AG10803 (cell line): ENCODE measurements around the gene OR10H1.
A peak's percentile ranks its signal among the peaks of the same experiment; 100 is the strongest.
"Not testable (repeated sequence)": the region's sequence is repeated elsewhere in the genome, so short reads cannot be mapped to it uniquely, and the experiment has no call there.

Source experiments
- DNase-seq: peaks from one replicate; pipeline ENCODE4 v3.0.0; 2010; ENCODE audit warnings: low read depth
- H3K4me3 ChIP-seq: 2 replicates; pipeline ENCODE4 v1.5.1; 2011; ENCODE audit warnings: mild to moderate bottlenecking, low read length, control low read depth
- TF ChIP-seq, protein P1 (sequence below): conservative IDR thresholded peaks from 2 replicates; pipeline ENCODE4 v1.5.1; 2011; ENCODE audit warnings: mild to moderate bottlenecking, low read length, control low read depth, inconsistent platforms

Gene OR10H1

DNA sequence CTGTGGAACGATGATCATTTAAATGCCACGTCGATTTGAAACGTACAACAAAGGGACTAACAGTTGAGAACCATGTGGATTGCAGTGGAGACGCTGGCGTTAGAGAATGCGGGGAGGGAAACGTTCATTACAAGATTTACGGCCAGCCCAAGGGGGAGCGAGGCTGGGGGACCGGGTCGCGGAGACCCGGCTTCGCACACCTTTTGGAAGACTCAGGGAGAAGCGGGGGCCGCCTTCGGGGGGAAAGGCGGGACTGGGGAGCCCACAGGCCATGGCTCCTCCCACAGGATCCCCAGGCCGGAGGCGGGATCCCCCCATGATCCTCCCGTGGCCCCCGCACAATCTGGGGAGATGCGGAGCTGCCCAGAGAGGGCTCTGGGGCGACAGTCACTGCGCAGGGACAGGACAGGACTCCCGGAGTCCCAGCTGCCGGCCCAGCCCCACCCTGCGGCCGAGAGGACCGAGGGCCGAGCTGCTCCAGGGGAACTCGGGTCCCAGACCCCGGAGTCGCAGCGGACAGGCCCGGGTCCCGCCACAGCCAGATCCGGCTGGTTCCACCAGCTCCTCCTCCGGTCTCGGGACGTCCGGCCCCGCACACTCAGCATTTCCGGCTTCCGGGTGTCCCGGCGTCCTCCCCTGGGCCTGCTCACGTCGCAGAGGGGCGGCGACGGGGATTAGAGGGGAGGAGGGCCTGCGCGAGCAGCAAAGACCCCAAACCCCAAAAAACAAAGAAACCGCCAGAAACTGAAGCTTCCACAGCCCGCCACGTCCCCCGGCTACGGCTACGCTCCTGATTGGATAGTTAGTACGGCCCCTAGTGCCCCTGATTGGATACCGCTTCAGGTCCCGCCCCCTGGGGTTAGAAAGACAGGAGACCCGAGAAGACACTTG, 21.1 kb upstream of the OR10H1 start:
- peak overlapping the region; percentile 84 for H3K4me3 ChIP-seq
- DNase-seq = peak; percentile 93
- TF ChIP-seq, protein P1, sequence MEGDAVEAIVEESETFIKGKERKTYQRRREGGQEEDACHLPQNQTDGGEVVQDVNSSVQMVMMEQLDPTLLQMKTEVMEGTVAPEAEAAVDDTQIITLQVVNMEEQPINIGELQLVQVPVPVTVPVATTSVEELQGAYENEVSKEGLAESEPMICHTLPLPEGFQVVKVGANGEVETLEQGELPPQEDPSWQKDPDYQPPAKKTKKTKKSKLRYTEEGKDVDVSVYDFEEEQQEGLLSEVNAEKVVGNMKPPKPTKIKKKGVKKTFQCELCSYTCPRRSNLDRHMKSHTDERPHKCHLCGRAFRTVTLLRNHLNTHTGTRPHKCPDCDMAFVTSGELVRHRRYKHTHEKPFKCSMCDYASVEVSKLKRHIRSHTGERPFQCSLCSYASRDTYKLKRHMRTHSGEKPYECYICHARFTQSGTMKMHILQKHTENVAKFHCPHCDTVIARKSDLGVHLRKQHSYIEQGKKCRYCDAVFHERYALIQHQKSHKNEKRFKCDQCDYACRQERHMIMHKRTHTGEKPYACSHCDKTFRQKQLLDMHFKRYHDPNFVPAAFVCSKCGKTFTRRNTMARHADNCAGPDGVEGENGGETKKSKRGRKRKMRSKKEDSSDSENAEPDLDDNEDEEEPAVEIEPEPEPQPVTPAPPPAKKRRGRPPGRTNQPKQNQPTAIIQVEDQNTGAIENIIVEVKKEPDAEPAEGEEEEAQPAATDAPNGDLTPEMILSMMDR = no peak

- peak overlapping the region; percentile 84 for H3K4me3 ChIP-seq
- DNase-seq = not testable (repeated sequence)
Measured at GRCh38 chr19:15835565-15836329, 20.3 kb upstream of the OR10H1 start.

DNA sequence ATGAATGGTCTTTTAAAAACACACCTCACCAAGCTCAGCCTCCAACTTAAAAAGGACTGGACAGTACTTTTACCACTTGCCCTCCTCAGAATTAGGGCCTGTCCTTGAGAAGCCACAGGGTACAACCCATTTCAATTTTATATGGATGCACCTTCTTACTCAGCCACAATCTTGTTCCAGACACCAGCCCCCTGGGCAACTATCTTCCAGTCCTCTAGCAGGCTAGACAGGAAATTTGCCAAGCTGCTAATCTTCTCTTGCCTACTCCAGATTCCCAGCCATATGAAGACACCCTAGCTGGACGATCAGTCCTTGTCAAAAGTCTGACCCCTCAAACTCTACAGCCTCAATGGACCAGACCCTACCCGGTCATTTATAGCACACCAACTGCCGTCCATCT, 18.8 kb upstream of the OR10H1 start:
- DNase-seq, H3K4me3 ChIP-seq: not testable (repeated sequence)

DNA sequence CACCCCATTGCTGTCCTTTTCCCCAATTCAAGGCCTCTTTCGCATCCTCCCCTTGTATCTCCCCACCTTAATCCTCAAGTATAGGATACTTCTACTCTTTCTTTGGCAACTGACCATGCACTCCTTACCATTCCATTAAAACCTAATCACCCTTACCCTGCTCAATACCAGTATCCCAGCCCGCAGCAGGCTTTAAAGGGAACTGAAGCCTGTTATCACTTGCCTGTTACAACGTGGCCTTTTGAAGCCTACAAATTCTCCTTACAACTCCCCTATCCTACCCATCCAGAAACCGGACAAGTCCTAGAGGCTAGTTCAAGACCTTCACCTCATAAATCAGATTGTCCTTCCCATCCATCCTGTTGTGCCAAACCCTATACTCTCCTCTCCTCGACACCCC, 16.2 kb upstream of the OR10H1 start:
- DNase-seq = no peak
- no peak overlapping the region for H3K4me3 ChIP-seq
- TF ChIP-seq, protein P1 = no peak

DNA sequence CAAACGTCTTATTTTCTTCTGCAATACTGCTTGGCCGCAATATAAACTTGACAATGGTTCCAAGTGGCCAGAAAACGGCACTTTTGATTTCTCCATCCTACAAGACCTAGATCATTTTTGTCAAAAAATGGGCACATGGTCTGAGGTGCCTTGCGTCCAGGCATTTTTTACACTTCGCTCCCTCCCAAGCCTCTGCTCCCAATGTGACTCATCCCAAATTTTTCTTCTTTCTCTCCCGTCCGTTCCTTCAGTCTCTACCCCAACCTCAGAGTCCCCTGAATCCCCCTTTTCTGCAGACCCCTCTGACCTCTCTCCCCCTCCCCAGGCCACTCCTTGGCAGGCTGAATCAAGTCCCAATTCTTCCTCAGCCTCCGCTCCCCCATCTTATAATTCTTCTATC, 14.3 kb upstream of the OR10H1 start:
- DNase-seq = no peak
- TF ChIP-seq, protein P1 = no peak
- H3K4me3 ChIP-seq = no peak overlapping the region

- H3K4me3 ChIP-seq = no peak overlapping the region
- TF ChIP-seq, protein P1 = no peak
- no peak for DNase-seq
Measured at GRCh38 chr19:15829306-15829698, 13.8 kb upstream of the OR10H1 start.

GRCh38 chr19:15828611-15829305, 13.3 kb upstream of the OR10H1 start:
- DNase-seq, H3K4me3 ChIP-seq: not testable (repeated sequence)

GRCh38 chr19:15828121-15828610, 12.7 kb upstream of the OR10H1 start:
- no peak for DNase-seq
- TF ChIP-seq, protein P1 = no peak
- H3K4me3 ChIP-seq = no peak overlapping the region
